ENCODE data around the gene ERI3.
A peak's percentile ranks its signal among the peaks of the same experiment; 100 is the strongest.

ERI3 gene

GRCh38 chr1:44347280-44347679, 7.8 kb downstream of the ERI3 start:
- DNase-seq, result no peak

GRCh38 chr1:44346878-44347277, 8.2 kb downstream of the ERI3 start:
- no peak for DNase-seq

- DNase-seq, result no peak
These were observed 8.9 kb downstream of the ERI3 start for GRCh38 chr1:44346184-44346583.

- DNase-seq, result no peak
These were observed 9.8 kb downstream of the ERI3 start for GRCh38 chr1:44345187-44345775.

GRCh38 chr1:44339731-44340130, 15.3 kb downstream of the ERI3 start:
- DNase-seq, result no peak

- DNase-seq, result no peak
These were observed 16.9 kb downstream of the ERI3 start for GRCh38 chr1:44338136-44338535.

- DNase-seq, result no peak
These were observed 18.4 kb downstream of the ERI3 start for GRCh38 chr1:44336668-44337067.

- DNase-seq, result no peak
These were observed 20.1 kb downstream of the ERI3 start for GRCh38 chr1:44334968-44335367.

GRCh38 chr1:44333376-44333775, 21.7 kb downstream of the ERI3 start:
- DNase-seq, result no peak

- DNase-seq, result no peak
These were observed 22.6 kb downstream of the ERI3 start for GRCh38 chr1:44332505-44332904.

- DNase-seq, result no peak
These were observed 24.1 kb downstream of the ERI3 start for GRCh38 chr1:44330935-44331334.

GRCh38 chr1:44328671-44329416, 26.2 kb downstream of the ERI3 start:
- no peak for DNase-seq

GRCh38 chr1:44327679-44328491, 27.2 kb downstream of the ERI3 start:
- peak; percentile 78 for DNase-seq

GRCh38 chr1:44326821-44327465, 28.1 kb downstream of the ERI3 start:
- DNase-seq, result no peak

GRCh38 chr1:44326024-44326701, 28.9 kb downstream of the ERI3 start:
- no peak for DNase-seq

GRCh38 chr1:44323947-44324346, 31.1 kb downstream of the ERI3 start:
- no peak for DNase-seq

- DNase-seq, result no peak
These were observed 32.7 kb downstream of the ERI3 start for GRCh38 chr1:44322367-44322766.

- DNase-seq, result no peak
These were observed 33.6 kb downstream of the ERI3 start for GRCh38 chr1:44321466-44321865.

- peak; percentile 58 for DNase-seq
These were observed 36.7 kb downstream of the ERI3 start for GRCh38 chr1:44318097-44319088.

GRCh38 chr1:44316231-44316759, 38.8 kb downstream of the ERI3 start:
- DNase-seq, result peak; percentile 21

- DNase-seq, result no peak
These were observed 39.5 kb downstream of the ERI3 start for GRCh38 chr1:44315521-44315920.
